GM21526 (cell line): ENCODE data around the gene OPA3.
"Not testable (repeated sequence)": the region's sequence is repeated elsewhere in the genome, so short reads cannot be mapped to it uniquely, and the experiment has no call there.

Source experiments
- ATAC-seq: cut with Tn5 transposase; IDR thresholded peaks from one replicate; pipeline ENCODE4 v1.9.1; 2021; ENCODE audit warnings: moderate library complexity; ENCODE audit not compliant: unreplicated experiment, low FRiP score

The OPA3 gene

GRCh38 chr19:45523642-45524256 lies 60.9 kb downstream of the OPA3 start:
- ATAC-seq, result peak; percentile 61

- no peak for ATAC-seq
Measured at GRCh38 chr19:45522010-45522941, 62.3 kb downstream of the OPA3 start.

- no peak for ATAC-seq
Measured at GRCh38 chr19:45518469-45518826, 66.2 kb downstream of the OPA3 start.

- no peak for ATAC-seq
Measured at GRCh38 chr19:45517641-45518468, 66.7 kb downstream of the OPA3 start.

- no peak for ATAC-seq
Measured at GRCh38 chr19:45517238-45517637, 67.4 kb downstream of the OPA3 start.

GRCh38 chr19:45515807-45516401 lies 68.7 kb downstream of the OPA3 start:
- ATAC-seq, result no peak

GRCh38 chr19:45515081-45515624 lies 69.4 kb downstream of the OPA3 start:
- no peak for ATAC-seq

- ATAC-seq, result no peak
Measured at GRCh38 chr19:45514376-45515051, 70.1 kb downstream of the OPA3 start.

- ATAC-seq, result no peak
Measured at GRCh38 chr19:45512881-45513483, 71.6 kb downstream of the OPA3 start.

GRCh38 chr19:45511074-45511473 lies 73.5 kb downstream of the OPA3 start:
- no peak for ATAC-seq

GRCh38 chr19:45510352-45510751 lies 74.2 kb downstream of the OPA3 start:
- ATAC-seq, result not testable (repeated sequence)

GRCh38 chr19:45509692-45510015 lies 74.9 kb downstream of the OPA3 start:
- ATAC-seq, result no peak

GRCh38 chr19:45508861-45509691 lies 75.5 kb downstream of the OPA3 start:
- no peak for ATAC-seq

- ATAC-seq, result no peak
Measured at GRCh38 chr19:45508417-45508860, 76.2 kb downstream of the OPA3 start.

- ATAC-seq, result no peak
Measured at GRCh38 chr19:45507872-45508416, 76.7 kb downstream of the OPA3 start.

GRCh38 chr19:45506989-45507871 lies 77.4 kb downstream of the OPA3 start, which contains the start of gene VASP:
Gene VASP (plus strand): TSS chr19:45507479. CDS start chr19:45507772, 293 bp downstream.
- ATAC-seq, result peak; percentile 34

GRCh38 chr19:45506246-45506988 lies 78.2 kb downstream of the OPA3 start:
- ATAC-seq, result peak; percentile 54
